T-helper 2 cell treated with Interferon-gamma antibody and Interleukin-4, amounts not matched to agents 100 ng/mL and 5 ng/mL, for 36 hours (primary cell): Measurements from ENCODE around the gene YARS2. TPM values are rescaled to one million over a fixed set of nuclear protein-coding genes. Genes with fewer than 3 reads are reported as not detected.

Experiments
- intact Hi-C: fragments of 100-400 bp; cut with micrococcal nuclease; formaldehyde crosslinking; loops from one replicate; pipeline ENCODE4 v1.15.1; 2023
- total RNA-seq: library from RNA; stranded (reverse); gene quantifications from 2 replicates; pipeline ENCODE4 v1.2.3, GENCODE V29; 2022

Gene YARS2
- 19.0 and 21.5 TPM in 2 replicates for total RNA-seq

GRCh38 chr12:32755654-32756475 is at the start of gene YARS2:
Gene YARS2 (minus strand): TSS chr12:32755897. CDS start chr12:32755874, 23 bp downstream.
- intact Hi-C loops = loop anchor here (1.0 to 10.0 kb wide), 10 partner anchors 77 to 1684 kb away; partner anchors contain the start of genes ALG10, DDX11, DNM1L and SINHCAF

DNA sequence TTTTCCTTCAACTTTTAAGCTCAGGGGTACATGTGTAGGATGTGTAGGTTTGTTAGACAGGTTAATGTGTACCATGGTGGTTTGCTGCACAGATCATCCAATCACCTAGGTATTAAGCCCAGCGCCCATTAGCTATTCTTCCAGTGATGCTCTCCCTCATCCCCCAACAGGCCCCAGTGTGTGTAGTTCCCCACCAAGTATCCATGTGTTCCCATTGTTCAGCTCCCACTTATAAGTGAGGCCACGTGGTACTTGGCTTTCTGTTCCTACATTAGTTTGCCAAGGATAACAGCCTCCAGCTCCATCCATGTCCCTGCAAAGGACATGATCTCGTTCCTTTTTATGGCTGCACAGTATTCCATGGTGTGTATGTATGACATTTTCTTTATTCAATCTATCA is 48.6 kb upstream of the YARS2 start:
- intact Hi-C loops = no loop called here

DNA sequence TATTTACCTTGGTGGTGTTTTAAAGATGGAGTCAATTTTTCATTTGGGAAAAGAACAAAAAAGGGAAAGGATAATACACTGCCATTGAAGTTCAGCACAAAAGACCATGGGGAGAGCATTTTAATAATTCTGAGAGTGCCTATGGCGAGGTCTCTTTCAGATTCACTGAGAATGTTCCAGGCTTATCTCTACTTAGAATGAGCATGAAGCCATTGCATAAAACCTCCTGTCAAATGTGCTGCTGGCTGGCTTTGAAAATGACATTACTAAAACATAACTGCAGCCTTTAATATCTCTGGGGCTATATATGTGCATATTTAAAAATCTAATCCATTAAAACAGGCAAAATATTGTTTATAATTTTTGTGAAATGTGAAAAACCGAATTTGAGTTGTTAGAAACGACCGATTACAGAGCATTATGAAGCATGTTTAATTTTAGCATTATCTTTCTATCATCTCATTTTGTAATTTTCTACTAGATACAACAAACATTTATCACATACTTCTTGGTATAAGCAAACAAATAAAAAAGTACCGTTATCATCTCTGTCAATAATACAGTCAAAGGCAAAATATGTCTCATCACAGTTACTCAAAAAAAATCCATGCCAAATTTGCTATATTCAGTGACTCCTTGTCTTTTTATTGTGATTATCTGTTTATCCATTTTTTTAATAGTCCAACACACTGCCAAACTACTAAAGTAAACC is 45.7 kb upstream of the YARS2 start:
- intact Hi-C loops = loop anchor here (2.0 kb wide), 1 partner anchor 33 kb away; no protein-coding TSS in a partner anchor

DNA sequence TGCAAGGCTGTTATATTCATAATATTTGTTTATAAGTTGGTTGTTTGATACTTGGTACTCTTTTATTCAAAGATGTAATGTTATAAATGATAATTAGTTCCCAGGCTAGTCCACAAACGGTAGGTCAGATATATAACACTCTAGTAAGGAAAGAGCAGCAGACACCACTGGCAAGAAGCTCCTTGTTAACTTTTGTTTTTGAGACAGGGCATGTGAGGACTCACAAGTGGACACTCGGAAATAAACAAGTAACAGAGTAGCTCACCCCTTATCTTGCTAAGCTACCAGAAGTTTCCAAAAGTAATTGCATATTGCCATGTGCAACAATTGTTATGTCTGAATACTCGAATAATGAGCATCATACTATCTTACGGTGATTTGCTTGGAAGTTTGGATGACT is 38.6 kb upstream of the YARS2 start:
- intact Hi-C loops = no loop called here

- intact Hi-C loops = no loop called here
Observed at GRCh38 chr12:32789916-32790315, 34.2 kb upstream of the YARS2 start.

DNA sequence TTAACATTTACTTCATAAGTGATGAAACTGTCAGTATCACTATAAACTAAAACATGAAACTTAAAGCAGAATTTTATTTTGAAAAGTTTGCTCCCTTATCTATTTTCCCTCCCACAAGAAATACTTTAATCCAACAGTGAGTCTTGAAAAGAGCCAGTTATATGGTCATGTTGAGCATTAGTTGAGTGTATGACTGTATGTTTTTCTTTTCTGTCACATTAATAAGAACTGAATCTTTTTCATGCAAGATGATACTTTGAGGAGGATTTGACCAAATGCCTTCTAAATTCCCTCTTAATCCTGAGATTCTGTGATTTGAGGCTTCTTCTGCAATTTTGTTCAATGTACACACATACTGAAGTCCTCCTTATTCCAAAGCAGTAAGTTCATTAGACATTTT is 33.7 kb upstream of the YARS2 start:
- intact Hi-C loops = no loop called here

DNA sequence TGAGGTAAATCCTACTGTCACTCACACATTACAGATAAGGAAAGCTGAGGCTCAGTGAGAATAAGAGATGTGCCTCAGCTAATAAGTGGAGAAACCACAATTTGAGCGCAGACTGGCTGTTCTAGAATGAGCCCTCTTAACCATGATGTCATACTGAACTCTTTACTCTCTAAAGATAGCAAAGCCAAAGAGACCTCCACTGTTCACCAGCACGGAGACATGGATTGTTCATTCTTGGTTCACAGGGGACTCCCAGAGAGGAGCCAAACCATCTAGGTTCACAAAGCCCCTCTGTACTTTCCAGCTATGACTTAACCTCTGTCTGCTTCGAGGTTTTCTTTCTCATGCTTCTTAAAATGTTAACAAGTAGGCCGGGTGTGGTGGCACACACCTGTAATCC is 32.7 kb upstream of the YARS2 start:
- intact Hi-C loops = no loop called here

DNA sequence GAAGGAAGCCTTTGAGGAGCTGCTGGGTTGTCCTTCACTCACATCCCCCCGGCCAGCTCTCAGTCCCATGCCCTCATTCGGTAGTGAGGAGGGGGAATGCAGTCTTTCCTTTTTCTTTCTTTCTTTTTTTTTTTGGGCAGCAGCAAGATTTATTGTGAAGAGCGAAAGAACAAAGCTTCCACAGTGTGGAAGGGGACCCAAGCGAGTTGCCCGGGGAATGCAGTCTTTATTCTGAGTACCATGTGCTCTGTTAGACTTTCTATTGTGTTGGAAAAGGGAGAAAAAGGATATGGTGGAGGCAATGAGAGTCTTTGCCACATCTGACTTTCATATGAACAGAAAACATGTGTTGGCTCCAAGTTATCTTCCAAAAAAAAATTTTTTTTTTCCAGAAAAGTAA is 29.9 kb upstream of the YARS2 start:
- intact Hi-C loops = no loop called here

DNA sequence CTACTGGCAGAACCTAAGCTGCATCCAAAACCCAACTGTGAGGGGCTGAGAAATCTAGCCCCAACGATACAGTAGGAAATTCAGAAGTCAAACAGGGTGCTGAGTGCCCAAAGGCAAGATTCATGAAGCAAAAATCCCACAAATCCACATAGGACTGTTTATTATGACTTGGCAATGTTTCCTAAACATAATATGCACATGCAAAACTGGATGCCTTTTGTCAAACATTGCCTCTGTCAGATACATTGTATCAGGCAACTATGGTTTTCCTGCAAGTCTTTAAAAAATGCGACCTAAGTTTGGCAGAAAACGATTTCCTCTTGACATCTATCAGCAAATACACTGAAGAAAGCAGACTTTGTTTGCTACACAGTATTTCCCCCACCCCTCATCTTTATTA is 27.3 kb upstream of the YARS2 start:
- intact Hi-C loops = no loop called here

GRCh38 chr12:32780071-32780470 is 24.4 kb upstream of the YARS2 start:
- intact Hi-C loops = no loop called here

DNA sequence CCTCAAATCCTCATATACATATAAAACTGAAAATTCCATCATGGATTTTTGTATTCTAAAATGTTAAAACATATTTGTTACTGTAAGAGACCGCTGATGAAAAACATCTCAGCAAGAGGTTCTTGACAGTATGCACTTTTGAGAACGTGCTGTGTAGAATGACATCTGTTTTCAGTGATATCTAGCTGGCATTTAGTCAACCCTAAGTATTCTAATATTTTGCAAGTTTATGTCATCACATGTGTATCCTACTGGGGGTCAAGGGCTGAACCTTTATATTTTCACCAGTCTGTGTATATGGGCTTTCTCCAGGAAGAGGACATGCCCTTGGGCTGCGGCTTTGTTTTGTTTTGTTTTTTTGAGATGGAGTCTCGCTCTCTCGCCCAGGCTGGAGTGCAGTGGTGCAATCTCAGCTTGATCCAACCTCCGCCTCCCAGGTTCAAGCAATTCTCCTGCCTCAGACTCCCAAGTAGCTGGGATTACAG is 22.0 kb upstream of the YARS2 start:
- intact Hi-C loops = no loop called here

- intact Hi-C loops = no loop called here
Observed at GRCh38 chr12:32777159-32777558, 21.5 kb upstream of the YARS2 start.

GRCh38 chr12:32776258-32776657 is 20.6 kb upstream of the YARS2 start:
- intact Hi-C loops = no loop called here

DNA sequence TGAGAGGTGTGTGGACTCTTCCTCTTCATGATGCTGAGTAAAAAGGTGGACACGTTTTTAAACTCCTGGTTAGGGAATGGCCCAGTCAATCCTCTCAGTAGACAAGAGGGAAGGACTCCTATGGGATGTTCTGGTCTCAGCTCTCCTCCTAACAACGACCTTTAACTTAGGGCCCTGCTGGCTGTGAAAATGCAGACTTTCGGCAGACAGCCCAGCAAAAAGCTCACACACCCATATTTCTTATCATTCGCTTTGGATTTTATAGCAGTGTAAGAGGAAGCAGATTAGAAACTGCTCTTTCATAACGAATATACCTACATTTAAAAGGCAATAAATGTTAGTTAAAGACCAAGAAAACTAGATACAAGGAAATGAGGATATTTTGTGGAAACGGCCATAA is 18.0 kb upstream of the YARS2 start:
- intact Hi-C loops = no loop called here

DNA sequence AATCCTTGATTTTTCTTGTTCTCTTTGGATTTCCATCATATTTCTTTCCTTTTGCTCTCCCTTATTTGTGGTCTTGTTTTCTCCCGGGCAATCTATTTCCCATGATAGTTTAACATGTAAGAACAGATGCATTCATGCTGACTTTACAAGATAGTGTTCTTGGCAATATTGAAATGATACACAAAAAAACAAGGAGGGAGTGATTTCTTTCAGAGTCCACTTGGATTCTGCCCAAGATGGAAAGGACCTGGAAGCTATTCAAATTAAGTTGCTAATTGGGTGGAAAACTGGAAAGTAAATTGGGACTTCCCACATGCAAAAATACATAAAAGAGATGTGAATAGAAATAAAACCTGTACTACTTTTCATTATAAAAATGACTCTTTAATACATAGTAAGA is 14.4 kb upstream of the YARS2 start:
- intact Hi-C loops = no loop called here

DNA sequence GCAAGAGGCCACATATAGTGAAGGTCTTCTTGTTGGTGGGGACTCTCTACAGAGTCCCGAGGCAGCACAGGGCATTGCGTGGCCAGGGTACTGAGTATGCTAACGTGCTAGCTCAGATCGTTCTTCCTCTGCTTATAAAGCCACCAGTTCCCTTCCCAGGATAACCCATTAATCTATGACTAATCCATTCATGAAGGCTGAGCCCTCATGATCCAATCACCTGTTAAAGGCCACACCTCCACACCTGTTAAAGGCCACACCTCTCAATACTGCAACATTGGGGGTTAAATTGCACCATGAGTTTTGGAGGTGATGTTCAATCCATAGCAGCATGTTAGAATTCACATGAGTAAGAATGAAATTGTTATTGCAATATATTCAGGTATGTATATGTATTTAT is 12.8 kb upstream of the YARS2 start:
- intact Hi-C loops = no loop called here

DNA sequence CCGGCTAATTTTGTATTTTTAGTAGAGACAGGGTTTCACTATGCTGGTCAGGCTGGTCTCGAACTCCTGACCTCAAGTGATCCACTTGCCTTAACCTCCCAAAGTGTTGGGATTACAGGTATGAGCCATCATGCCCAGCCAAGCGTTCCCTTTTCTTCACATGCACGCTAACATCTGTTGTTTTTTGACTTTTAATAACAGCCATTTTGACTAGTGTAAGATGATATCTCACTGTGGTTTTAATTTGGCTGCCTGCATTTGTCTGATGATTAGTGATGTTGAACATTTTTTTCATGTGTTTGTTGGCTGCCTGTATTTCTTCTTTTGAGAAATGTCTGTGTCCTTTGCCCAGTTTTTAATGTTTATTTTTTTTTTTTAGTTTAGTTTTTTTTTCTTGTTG is 10.2 kb upstream of the YARS2 start:
- intact Hi-C loops = no loop called here

DNA sequence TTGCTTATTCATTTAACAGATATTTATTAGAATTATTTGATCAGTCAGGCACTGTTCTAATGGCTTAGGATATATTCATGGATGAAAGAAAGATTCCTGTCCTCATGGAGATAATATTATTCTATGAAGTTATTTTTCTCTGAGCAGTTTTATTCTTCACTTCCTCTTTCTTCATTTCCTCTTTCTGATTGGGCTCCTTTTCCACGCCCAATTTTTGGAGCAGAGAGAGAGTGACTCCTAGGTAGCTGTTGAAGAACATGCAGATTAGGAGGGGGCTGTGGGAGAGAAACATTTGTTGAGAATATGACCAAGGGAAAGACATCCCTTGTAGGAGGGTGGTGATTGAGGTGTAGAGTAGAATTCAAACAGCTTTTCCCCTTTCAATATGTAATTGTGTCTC is 6.0 kb upstream of the YARS2 start:
- intact Hi-C loops = no loop called here

DNA sequence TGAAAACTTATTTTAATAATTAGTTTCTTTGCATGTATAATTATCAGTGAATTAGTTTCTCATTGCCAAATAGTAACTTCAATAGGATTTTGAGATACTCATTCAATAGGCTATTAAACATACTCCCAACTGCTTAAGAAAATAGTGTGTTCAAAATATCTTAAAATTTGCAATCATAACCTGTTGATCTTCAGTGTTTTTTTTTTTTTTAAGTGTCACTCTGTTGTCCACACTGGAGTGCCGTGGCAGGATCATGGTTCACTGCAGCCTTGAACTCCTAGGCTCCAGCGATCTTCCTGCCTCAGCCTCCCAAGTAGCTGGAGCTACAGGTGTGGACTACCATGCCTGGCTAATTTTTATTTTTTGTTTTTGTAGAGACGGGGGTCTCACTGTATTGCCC is 1.5 kb upstream of the YARS2 start:
- intact Hi-C loops = loop anchor here (5.0 to 10.0 kb wide), 2 partner anchors 1368 to 1685 kb away; partner anchors contain the start of gene DDX11

DNA sequence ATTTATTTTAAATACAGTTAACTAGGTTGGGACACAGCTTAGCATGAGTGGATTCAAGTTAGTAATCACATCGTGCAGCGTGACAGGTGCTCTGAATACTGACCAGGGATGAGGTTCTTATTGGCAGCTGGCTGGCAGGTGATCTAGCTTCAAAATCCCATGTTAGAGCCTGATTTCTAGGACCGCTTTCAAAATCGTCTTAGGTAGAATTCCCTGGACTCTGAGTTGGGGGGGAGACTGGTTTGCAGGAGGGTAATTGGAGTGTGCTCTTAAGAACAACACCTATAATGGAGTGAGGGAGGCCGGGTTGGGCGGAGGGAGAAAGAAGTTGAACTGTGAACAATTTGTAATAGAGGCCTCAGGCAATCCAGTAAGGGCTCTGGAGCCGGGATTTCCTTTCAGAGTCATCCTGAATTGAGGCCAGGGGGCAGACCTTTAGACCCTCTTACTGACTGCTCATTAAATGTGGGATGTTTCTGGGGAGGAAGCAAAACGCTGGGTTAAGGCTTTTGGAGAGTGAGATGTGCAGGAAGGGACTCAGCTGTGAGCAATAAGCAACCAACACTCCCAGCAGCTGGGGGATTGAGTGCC is 874 bp upstream of the YARS2 start:
- intact Hi-C loops = loop anchor here (1.0 to 10.0 kb wide), 5 partner anchors 163 to 1684 kb away; partner anchors contain the start of genes ALG10 and DDX11

DNA sequence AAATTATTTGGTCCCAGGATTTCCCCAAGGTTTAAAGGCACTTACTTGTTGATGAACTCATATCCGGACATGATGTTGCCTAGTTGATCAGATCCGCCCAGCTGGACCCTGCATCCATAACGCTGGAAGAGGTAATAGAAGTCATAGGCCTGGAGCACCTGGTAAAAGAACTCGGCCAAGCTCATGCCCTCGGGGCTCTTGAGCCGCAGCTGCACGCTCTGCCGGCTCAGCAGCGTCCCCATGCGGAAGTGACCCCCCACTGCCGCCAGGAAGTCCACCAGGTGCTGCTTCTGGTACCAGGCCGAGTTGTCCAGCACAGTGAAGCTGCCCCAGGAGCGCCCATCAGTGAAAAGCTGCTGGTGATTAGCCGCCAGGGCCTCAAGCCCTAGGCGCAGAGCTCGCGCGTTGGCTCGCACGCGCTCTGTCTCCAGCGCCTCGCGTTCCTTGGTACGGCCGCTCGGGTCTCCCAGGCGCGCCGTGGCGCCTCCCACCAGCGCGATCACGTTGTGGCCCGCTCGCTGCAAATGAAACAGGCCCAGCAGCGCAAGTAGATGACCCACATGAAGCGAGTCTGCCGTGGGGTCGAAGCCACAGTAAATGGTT is 545 bp downstream of the YARS2 start:
- intact Hi-C loops = loop anchor here (1.0 to 10.0 kb wide), 7 partner anchors 76 to 1683 kb away; partner anchors contain the start of genes DDX11, DNM1L and SINHCAF
